Heart right ventricle (tissue), 16 donors: Measurements from ENCODE around the gene PUS3. TPM values are rescaled to one million over a fixed set of nuclear protein-coding genes. Genes with fewer than 3 reads are reported as not detected.

Experiments used
- ATAC-seq, 8 donors: fragments of 200-7000 bp; cut with Tn5 transposase; one replicate each; pipeline ENCODE4 v1.9.1; 2020; ENCODE audit warnings: mild to moderate bottlenecking in 8 of 8, moderate library complexity in 8 of 8, moderate number of reproducible peaks in 1 of 8
- DNase-seq, 2 donors: peaks; one replicate each; pipeline ENCODE4 v3.0.0-alpha.2; 2020
- H3K27ac ChIP-seq, 10 donors: fragments of 200-600 bp; sonication (generic) in 2 of 10; one replicate each; pipeline versions ENCODE4 v1.5.0 to v1.8.0; 2020 to 2022; ENCODE audit warnings: mild to moderate bottlenecking in 3 of 10
- H3K27me3 ChIP-seq, 7 donors: fragments of 200-600 bp; one replicate each; pipeline ENCODE4 v1.8.0; 2021 to 2022; ENCODE audit warnings: mild to moderate bottlenecking in 2 of 7
- H3K36me3 ChIP-seq, 9 donors: fragments of 200-600 bp; sonication (generic) in 1 of 9; one replicate each; pipeline versions ENCODE4 v1.5.0 to v1.8.0; 2020 to 2022; ENCODE audit warnings: mild to moderate bottlenecking in 2 of 9
- H3K4me1 ChIP-seq, 9 donors: fragments of 200-600 bp; sonication (generic) in 1 of 9; one replicate each; pipeline versions ENCODE4 v1.5.0 to v1.8.0; 2020 to 2022; ENCODE audit warnings: mild to moderate bottlenecking in 4 of 9
- H3K4me3 ChIP-seq, 10 donors: fragments of 200-600 bp; sonication (generic) in 2 of 10; one replicate each; pipeline versions ENCODE4 v1.5.0 to v1.8.0; 2020 to 2022; ENCODE audit warnings: mild to moderate bottlenecking in 7 of 10, moderate library complexity in 2 of 10
- H3K9me3 ChIP-seq, 11 donors: fragments of 200-600 bp in 10 of 11; sonication (generic) in 2 of 11; one replicate each; pipeline versions ENCODE4 v1.5.0 to v1.8.0; 2013 to 2022; ENCODE audit warnings: mild to moderate bottlenecking in 2 of 11, control low read depth in 1 of 11, moderate library complexity in 1 of 11
- CTCF ChIP-seq, 9 donors: fragments of 200-600 bp; sonication (generic) in 2 of 9; IDR thresholded peaks; one replicate each; pipeline versions ENCODE4 v1.5.0 to v1.8.0; 2021 to 2022; ENCODE audit warnings: antibody characterized with exemption in 9 of 9, mild to moderate bottlenecking in 5 of 9, moderate library complexity in 1 of 9
- WGBS, 2 donors: extraction: QIAGEN DNeasy Blood & Tissue Kit; methylation state at CpG; one replicate each; pipeline ENCODE4 v1.1.7; 2013; ENCODE audit warnings: inconsistent platforms in 1 of 2; 5-methylcytosine and 5-hydroxymethylcytosine counted together
- intact Hi-C, 10 donors: fragments of 100-400 bp; cut with DNase I; formaldehyde crosslinking; loops; one replicate each; pipeline versions ENCODE4 v1.11.1 to v1.14.2; 2022
- polyA plus RNA-seq, 2 donors: library from polyadenylated mRNA; stranded (reverse); fragments of 200-250 nt; gene quantifications; one replicate each; pipeline ENCODE4 v1.2.3, GENCODE V29; 2013
- total RNA-seq, 10 donors: library from RNA; stranded (reverse); fragmentation: NEBNext Ultra II Directional in 3 of 10; extraction: Animal tissue kit (Norgen Biotek cat#: 25700) in 3 of 10; gene quantifications; one replicate each; pipeline versions ENCODE4 v1.2.1 to v1.2.4, GENCODE V29; 2021 to 2023
- donor health status: Arrhythmogenic right ventricular cardiomyopathy.
- donor health status: ischemic (EF 13 %, LVEDD 7.1; RV severe dilation, severe dysfunction).
- donor health status: healthy with polysubstance abuse.
- donor health status: DM: no; HTN: yes; CAD: no.
- donor health status: DM: no; HTN: no; CAD: no.
- donor health status: ischemic (EF 25% LVEDD 6.9; RV normal size, moderate dysfunction).
- donor health status: ischemic (EF 25% LVEDD 5.7; RV mildly dilated, moderate dysfunction).
- donor health status: healthy.
- donor health status: DM: yes; HTN: yes; CAD: no.
- donor health status: Ischemic cardiomyopathy.
- donor health status: ischemic (EF 35%, LVEDD 5.7; RV mildly dilated, moderate dysfunction).
- donor health status: nonischemic (EF 11% LVEDD 7.7; RV severe dilation, severe dysfunction).
- donor health status: DM: yes; HTN: yes; CAD: no.
- donor health status: PGD.
- donor health status: ischemic (EF 29% LVEDD 5.4; RV normal size, mild dysfunction).
- donor health status: nonischemic (EF 23%, LVEDD 6.1; RV moderate dilation, normal function).

The PUS3 gene
- total and polyA plus RNA-seq, 12 donors, result 4.9 to 12.4 (median 7.7) TPM

- no peak for TF ChIP-seq CTCF (IDR thresholded peaks at IDR 0.05)
- Histone ChIP-seq H3K9me3 (no peaks in the 10 kb centered on the region), H3K4me1 (peaks cover 12 to 26% (median 22%) of the 10 kb centered on the region in 9 donors), H3K4me3 (no peak within 1 kb of the TSS), H3K27me3 (peaks cover 0 to 4% (median 0%) of the 10 kb centered on the region in 7 donors), H3K27ac (no peak within 1 kb of the TSS), H3K36me3 (no peaks in the 10 kb centered on the region)
- ATAC-seq (no peak), DNase-seq (no peak)
- intact Hi-C loops, result loop anchor here in 2 of 10 donors (5.0 to 10.0 kb wide), 2 partner anchors 109 to 246 kb away; no protein-coding TSS in a partner anchor
- 88 to 90% methylated on average over 8 of the region's 8 CpGs for WGBS, 2 donors
Observed at GRCh38 chr11:125945797-125946520, 43.0 kb upstream of the PUS3 start, which contains the start of gene VSIG10L2. VSIG10L2 (plus strand) TSS chr11:125946044; CDS start chr11:125946056, 12 bp downstream.

- intact Hi-C loops, result loop anchor here in 2 of 10 donors (5.0 to 10.0 kb wide), 2 partner anchors 110 to 247 kb away; no protein-coding TSS in a partner anchor
- no peak for TF ChIP-seq CTCF (IDR thresholded peaks at IDR 0.05)
- Histone ChIP-seq H3K9me3 (no peaks in the 10 kb centered on the region), H3K27ac (no peak overlapping the region), H3K27me3 (peaks cover 0 to 4% (median 0%) of the 10 kb centered on the region in 7 donors), H3K4me3 (no peak overlapping the region), H3K4me1 (peaks cover 7 to 24% (median 17%) of the 10 kb centered on the region in 9 donors), H3K36me3 (no peaks in the 10 kb centered on the region)
- WGBS, 2 donors, result 76 to 79% methylated on average over 15 of the region's 15 CpGs
- DNase-seq, result no peak
- no peak for ATAC-seq
Observed at GRCh38 chr11:125945011-125945796, 42.2 kb upstream of the PUS3 start.

- intact Hi-C loops, result loop anchor here in 6 of 10 donors (5.0 to 10.0 kb wide), 3 partner anchors 110 to 248 kb away; partner anchors contain the start of gene CDON (in 3 of the 6)
- 87 to 90% methylated on average over 13 of the region's 13 CpGs for WGBS, 2 donors
Observed at GRCh38 chr11:125944350-125945010, 41.5 kb upstream of the PUS3 start.

More at GRCh38 chr11:125944350-125945010, 41.5 kb upstream of the PUS3 start:
- Histone ChIP-seq H3K36me3 (no peaks in the 10 kb centered on the region), H3K9me3 (no peaks in the 10 kb centered on the region), H3K4me3 (no peak overlapping the region), H3K4me1 (peaks cover 7 to 24% (median 17%) of the 10 kb centered on the region in 9 donors), H3K27ac (no peak overlapping the region), H3K27me3 (peaks cover 0 to 4% (median 0%) of the 10 kb centered on the region in 7 donors)
- DNase-seq (no peak), ATAC-seq (no peak)
- no peak for TF ChIP-seq CTCF (IDR thresholded peaks at IDR 0.05)
